Endothelial cell of hepatic sinusoid (primary cell): ENCODE measurements around the gene GTF3C4.

ENCODE experiments used
- in situ Hi-C: cut with HindIII; loops from 2 replicates; pipeline ENCODE4 v1.10.0; 2017; ENCODE audit warnings: low sequenced_read_pairs

Gene GTF3C4

GRCh38 chr9:132728497-132728896 lies 58.2 kb downstream of the GTF3C4 start:
- in situ Hi-C loops = no loop called here

DNA sequence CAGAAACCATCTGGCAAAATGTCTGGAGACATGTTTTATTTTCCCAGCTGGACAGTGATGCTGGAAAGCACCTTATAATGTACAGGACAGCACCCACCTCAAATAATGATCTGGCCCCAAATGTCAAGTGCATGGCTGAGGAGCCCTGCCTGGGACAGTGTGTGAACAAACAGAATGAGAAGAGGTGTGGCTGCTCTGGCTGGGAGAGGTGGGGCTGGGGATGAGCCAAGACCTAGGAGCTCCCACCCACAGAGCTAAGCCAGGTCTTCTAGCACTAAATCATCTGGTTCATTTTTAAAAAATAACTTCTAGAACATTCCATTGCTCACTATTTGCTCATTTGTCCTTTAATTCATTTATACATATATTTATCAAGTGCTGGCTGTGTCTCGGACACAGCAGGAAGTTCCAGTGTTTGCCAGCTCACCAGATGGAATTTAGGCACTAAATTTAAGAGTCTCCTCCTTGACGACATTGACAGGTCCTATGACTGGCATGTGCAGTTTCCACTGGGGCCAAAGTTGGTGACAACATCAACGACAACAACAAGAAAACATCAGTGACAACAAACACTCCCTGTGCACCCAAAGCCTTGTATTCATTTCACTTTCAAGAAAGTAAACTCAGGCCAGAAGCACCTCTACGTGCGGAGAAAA lies 59.1 kb downstream of the GTF3C4 start:
- in situ Hi-C loops = no loop called here

- in situ Hi-C loops = no loop called here
Observed at GRCh38 chr9:132730054-132731033, 60.1 kb downstream of the GTF3C4 start.

DNA sequence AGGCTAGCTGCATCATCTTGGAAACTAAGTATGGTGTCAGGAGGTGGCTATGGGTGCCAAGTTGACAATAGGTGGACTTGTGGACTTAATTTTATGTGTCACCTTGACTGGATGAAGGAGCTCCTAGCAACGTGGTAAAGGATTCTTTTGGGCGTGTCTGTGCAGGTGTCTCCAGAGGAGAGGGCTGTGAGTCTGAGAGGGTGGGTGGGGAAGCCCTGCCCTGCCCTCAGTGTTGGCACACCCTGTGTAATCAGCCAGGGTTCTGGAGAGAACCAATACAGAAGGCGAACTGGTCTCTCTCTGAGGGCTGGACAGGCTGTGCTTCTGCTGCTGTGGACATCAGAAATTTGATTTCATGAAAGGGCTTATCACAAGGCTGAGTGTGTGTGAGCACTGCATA lies 61.0 kb downstream of the GTF3C4 start:
- in situ Hi-C loops = no loop called here

DNA sequence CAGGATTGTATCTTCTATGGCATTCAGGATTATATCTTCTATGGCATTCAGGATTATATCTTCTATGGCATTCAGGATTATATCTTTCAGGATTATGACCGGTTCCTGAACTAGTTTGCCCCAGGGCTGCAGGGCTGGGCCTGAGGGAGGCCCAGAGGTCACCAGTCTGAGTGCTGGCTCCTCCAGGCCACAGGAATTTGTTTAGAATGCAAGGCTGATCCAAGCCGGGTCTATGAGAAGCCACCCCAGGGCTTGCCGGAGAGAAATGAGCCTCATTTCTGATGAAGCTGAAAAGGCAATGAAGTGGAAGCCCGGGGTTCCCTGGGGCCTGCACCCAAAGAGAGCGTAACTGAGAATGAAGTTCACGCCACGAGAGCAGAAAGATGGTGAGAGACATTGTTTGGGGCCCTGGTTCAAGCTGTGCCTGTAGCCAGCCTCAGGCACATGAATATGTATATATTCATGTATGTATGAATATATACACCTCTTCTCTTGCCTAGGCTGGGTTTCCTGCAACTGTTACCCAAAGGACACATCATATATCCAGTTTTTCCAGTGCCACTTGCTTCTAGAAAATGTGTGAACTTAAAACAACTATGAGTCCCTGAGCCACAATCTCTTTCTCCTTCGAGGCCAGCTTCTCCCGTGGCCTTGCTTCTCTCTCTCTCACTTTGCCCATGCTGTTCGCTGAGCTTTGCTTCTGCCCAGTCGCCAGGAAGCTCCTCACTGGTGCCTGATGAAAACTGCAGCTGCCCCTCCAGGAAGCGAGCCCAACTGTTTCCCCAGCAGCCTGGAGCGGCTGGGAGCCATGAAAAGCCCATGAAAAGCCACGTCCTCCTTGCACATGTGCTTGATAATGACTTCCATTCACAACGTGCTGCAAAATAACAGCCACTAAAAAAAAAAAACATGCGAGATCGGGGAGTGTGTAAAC lies 62.3 kb downstream of the GTF3C4 start:
- in situ Hi-C loops = no loop called here

DNA sequence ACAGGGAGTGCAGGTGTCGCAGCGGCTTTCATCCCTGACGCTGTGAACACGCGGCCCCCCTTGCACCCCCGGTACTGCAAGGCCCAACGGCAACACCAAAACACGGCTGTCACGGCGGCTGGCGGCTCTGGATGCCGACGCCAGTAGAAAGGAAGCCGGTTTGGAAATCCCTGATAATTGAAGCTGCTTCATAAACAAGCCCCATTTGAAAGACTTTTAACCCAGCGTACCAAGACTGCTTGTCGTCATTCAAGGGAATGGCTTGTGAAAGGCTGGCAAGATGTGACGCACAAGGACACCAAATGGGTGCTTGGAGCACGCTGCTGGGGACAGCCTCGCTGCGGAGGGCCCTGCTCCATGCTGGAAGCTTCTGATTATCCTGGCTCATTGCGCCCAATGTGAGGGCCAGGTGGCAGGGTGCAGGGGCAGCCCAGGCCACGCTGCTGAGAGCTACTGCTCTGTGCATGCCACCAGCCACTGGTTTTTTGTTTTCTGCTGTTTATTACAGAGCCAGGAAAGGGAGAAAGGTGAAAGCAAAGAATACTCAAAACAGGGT lies 63.1 kb downstream of the GTF3C4 start:
- in situ Hi-C loops = no loop called here

GRCh38 chr9:132739710-132740310 lies 69.5 kb downstream of the GTF3C4 start:
- in situ Hi-C loops = no loop called here

- in situ Hi-C loops = no loop called here
Observed at GRCh38 chr9:132740526-132741309, 70.5 kb downstream of the GTF3C4 start.

DNA sequence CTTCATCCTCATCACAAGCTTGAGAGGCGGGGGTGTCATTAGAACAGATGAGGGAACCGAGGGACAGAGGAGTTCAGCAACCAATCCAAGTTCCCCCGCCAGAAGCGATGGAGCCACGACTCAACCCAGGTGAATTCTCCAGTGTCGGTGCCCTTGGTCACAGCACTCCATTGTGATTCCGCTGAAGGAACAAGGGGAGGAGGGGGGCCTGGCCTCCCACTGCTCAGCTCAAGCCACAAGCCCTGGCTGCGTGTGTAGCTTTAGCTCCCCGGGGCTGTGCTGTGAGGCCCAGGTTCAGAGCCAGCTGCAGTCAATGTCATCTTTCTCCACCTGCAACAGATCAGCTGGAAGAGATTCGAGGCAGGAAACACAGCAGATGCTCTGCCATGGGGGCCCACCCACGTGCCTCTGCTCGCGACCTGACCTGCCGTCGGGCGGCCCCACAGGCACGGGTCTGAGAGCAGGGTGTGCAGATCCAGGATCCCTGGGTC lies 72.6 kb downstream of the GTF3C4 start:
- in situ Hi-C loops = no loop called here

GRCh38 chr9:132743931-132744479 lies 73.7 kb downstream of the GTF3C4 start:
- in situ Hi-C loops = no loop called here
